T-cell (primary cell): ENCODE results near the gene GNG7. TPM values are rescaled to one million over a fixed set of nuclear protein-coding genes. Genes with fewer than 3 reads are reported as not detected.
"Not testable (repeated sequence)": the region's sequence is repeated elsewhere in the genome, so short reads cannot be mapped to it uniquely, and the experiment has no call there.

Source experiments
- ATAC-seq, 4 experiments: fragments of 200-7000 bp in 3 of 4; fragments of 150-1000 bp in 1 of 4; cut with Tn5 transposase; replicated peaks in 1 of 4; 1 replicate in 3 of 4; 2 replicates in 1 of 4; pipeline ENCODE4 v1.10.0; 2021; ENCODE audit warnings: moderate library complexity in 3 of 4, mild to moderate bottlenecking in 2 of 4, moderate number of reproducible peaks in 1 of 4
- CTCF ChIA-PET, 2 donors: fragments of 300-600 bp; sonication (Branson Sonifier 250); formaldehyde crosslinking; loops; one replicate each; lab custom pipeline; 2022; ENCODE audit warnings: antibody characterized with exemption in 2 of 2; lab: Charles Lee
- POLR2A ChIA-PET, 2 donors: fragments of 300-600 bp; sonication (Branson Sonifier 250); formaldehyde crosslinking; loops; one replicate each; lab custom pipeline; 2022; ENCODE audit warnings: antibody characterized with exemption in 2 of 2; lab: Charles Lee
- DNase-seq, 35 experiments: peaks; one replicate each; pipeline versions ENCODE4 v3.0.0 to v3.0.0-alpha.2; 2013 to 2023
- H3K27ac ChIP-seq: one replicate; pipeline ENCODE4 v1.5.1; 2013; ENCODE audit warnings: low read length
- H3K27me3 ChIP-seq, 2 experiments: replicated peaks in 1 of 2; 1 replicate in 1 of 2; 2 replicates in 1 of 2; pipeline versions ENCODE4 v1.6.1 to v1.7.0; 2013; ENCODE audit warnings: low read length in 1 of 2, mixed read lengths in 1 of 2; ENCODE audit not compliant: control insufficient read depth in 2 of 2, insufficient read depth in 2 of 2; ENCODE audit errors: extremely low read depth in 1 of 2
- H3K36me3 ChIP-seq, 2 donors: 1 replicate in 1 of 2; 2 replicates in 1 of 2; pipeline versions ENCODE4 v1.6.1 to v1.7.0; 2013; ENCODE audit warnings: low read length in 1 of 2; ENCODE audit not compliant: control insufficient read depth in 2 of 2, insufficient read depth in 1 of 2; ENCODE audit errors: extremely low read depth in 1 of 2
- H3K4me1 ChIP-seq, 2 experiments: 1 replicate in 1 of 2; 2 replicates in 1 of 2; pipeline versions ENCODE4 v1.6.1 to v1.7.0; 2013; ENCODE audit warnings: low read length in 2 of 2, mixed read lengths in 1 of 2; ENCODE audit not compliant: insufficient read depth in 2 of 2, control insufficient read depth in 1 of 2; ENCODE audit errors: extremely low read depth in 1 of 2
- H3K4me3 ChIP-seq, 2 donors: 1 replicate in 1 of 2; 2 replicates in 1 of 2; pipeline versions ENCODE4 v1.5.1 to v1.7.0; 2013; ENCODE audit warnings: mild to moderate bottlenecking in 2 of 2, low read length in 1 of 2, moderate library complexity in 1 of 2; ENCODE audit not compliant: control insufficient read depth in 1 of 2; ENCODE audit errors: extremely low read depth in 1 of 2
- H3K9me3 ChIP-seq: 2 replicates; pipeline ENCODE4 v1.7.0; 2013
- H3K27ac Mint-ChIP-seq, 2 donors: one replicate each; pipeline ENCODE4 v1.8.0; 2020 to 2021; ENCODE audit warnings: mild to moderate bottlenecking in 2 of 2, mixed read lengths in 2 of 2
- H3K27me3 Mint-ChIP-seq, 2 donors: one replicate each; pipeline ENCODE4 v1.8.0; 2021 to 2022; ENCODE audit warnings: mixed read lengths in 2 of 2
- H3K36me3 Mint-ChIP-seq: one replicate; pipeline ENCODE4 v1.8.0; 2021; ENCODE audit warnings: mixed read lengths
- H3K4me1 Mint-ChIP-seq, 3 donors: one replicate each; pipeline ENCODE4 v1.8.0; 2020 to 2022; ENCODE audit warnings: mixed read lengths in 3 of 3, mild to moderate bottlenecking in 1 of 3
- H3K4me3 Mint-ChIP-seq, 3 donors: one replicate each; pipeline ENCODE4 v1.8.0; 2020 to 2022; ENCODE audit warnings: mild to moderate bottlenecking in 3 of 3, mixed read lengths in 3 of 3, moderate library complexity in 3 of 3
- H3K9me3 Mint-ChIP-seq, 3 donors: one replicate each; pipeline ENCODE4 v1.8.0; 2020 to 2022; ENCODE audit warnings: mixed read lengths in 3 of 3
- WGBS: methylation state at CpG from one replicate; pipeline ENCODE4 v1.1.5; 2013; ENCODE audit warnings: missing lambda C conversion rate; ENCODE audit not compliant: insufficient coverage; 5-methylcytosine and 5-hydroxymethylcytosine counted together
- total RNA-seq, 35 experiments: library from RNA in 6 of 35; stranded (reverse) in 6 of 35; fragments of 120-200 nt in 1 of 35; gene quantifications; one replicate each; pipeline versions ENCODE4 v1.2.1 to v1.2.4 and lab custom pipeline; 2013 to 2026

Gene GNG7
- total RNA-seq, 5 donors from 2014 or later (not counting 1 experiment from before 2014, with no cell fraction given), result 4.5 to 7.2 (median 5.7) TPM

- ChIA-PET CTCF (interaction anchor here in 1 of 2 donors (0.6 kb wide), 2 partner anchors 12 to 1169 kb away, joined by 3 read pairs; no protein-coding TSS in a partner anchor), POLR2A (interaction anchor here in 1 of 2 donors (0.9 kb wide), 1 partner anchor 65 kb away, joined by 6 read pairs; the partner anchor contains the start of gene GADD45B)
- ATAC-seq (no peak), DNase-seq (no peak)
- Mint-ChIP-seq H3K4me3 (no peak overlapping the region), H3K27ac (no peak overlapping the region), H3K4me1 (peaks cover 20 to 31% (median 21%) of the 10 kb centered on the region in 3 donors), H3K9me3 (no peaks in the 10 kb centered on the region), H3K36me3 (no peaks in the 10 kb centered on the region), H3K27me3 (no peaks in the 10 kb centered on the region)
- H3K27ac ChIP-seq, result no peak overlapping the region
- peaks cover 0 to 9% of the 10 kb centered on the region in 2 experiments for H3K27me3 ChIP-seq
- H3K4me1 ChIP-seq, result peaks cover 7 to 32% of the 10 kb centered on the region in 2 experiments
- no peaks in the 10 kb centered on the region for H3K9me3 ChIP-seq
- H3K36me3 ChIP-seq, result no peaks in the 10 kb centered on the region
- WGBS, result 98% methylated on average over 35 of the region's 35 CpGs
- no peak overlapping the region for H3K4me3 ChIP-seq
Measured at GRCh38 chr19:2540646-2541454, 161.6 kb downstream of the GNG7 start.

GRCh38 chr19:2540251-2540645, 162.2 kb downstream of the GNG7 start:
- ChIA-PET CTCF (no interaction called here), POLR2A (no interaction called here)
- Mint-ChIP-seq H3K4me1 (peaks cover 20 to 31% (median 24%) of the 10 kb centered on the region in 3 donors), H3K36me3 (no peaks in the 10 kb centered on the region), H3K4me3 (no peak overlapping the region), H3K9me3 (no peaks in the 10 kb centered on the region), H3K27me3 (no peaks in the 10 kb centered on the region), H3K27ac (no peak overlapping the region)
- DNase-seq (no peak), ATAC-seq (no peak)
- H3K27me3 ChIP-seq, result peaks cover 0 to 9% of the 10 kb centered on the region in 2 experiments
- peaks cover 7 to 32% of the 10 kb centered on the region in 2 experiments for H3K4me1 ChIP-seq
- H3K36me3 ChIP-seq, result no peaks in the 10 kb centered on the region
- H3K9me3 ChIP-seq, result no peaks in the 10 kb centered on the region
- H3K4me3 ChIP-seq, result no peak overlapping the region
- H3K27ac ChIP-seq, result no peak overlapping the region
- 98% methylated on average over 5 of the region's 12 CpGs for WGBS

- H3K36me3 Mint-ChIP-seq, result no peaks in the 10 kb centered on the region
- H3K27ac ChIP-seq, result no peak overlapping the region
- DNase-seq, result no peak
- no peaks in the 10 kb centered on the region for H3K9me3 Mint-ChIP-seq
- ChIA-PET POLR2A (interaction anchor here in 1 of 2 donors (1.3 kb wide), 1 partner anchor 63 kb away, joined by 7 read pairs; the partner anchor contains the start of gene GADD45B), CTCF (no interaction called here)
- H3K4me3 Mint-ChIP-seq, result no peak overlapping the region
- peaks cover 0 to under 1% of the 10 kb centered on the region in 2 experiments for H3K27me3 ChIP-seq
- 83% methylated on average over 6 of the region's 10 CpGs for WGBS
- H3K4me3 ChIP-seq, result no peak overlapping the region
- ATAC-seq, result no peak
- peaks cover 28 to 37% (median 33%) of the 10 kb centered on the region in 3 donors for H3K4me1 Mint-ChIP-seq
- peaks cover 8 to 22% of the 10 kb centered on the region in 2 experiments for H3K4me1 ChIP-seq
- no peaks in the 10 kb centered on the region for H3K9me3 ChIP-seq
- peak overlapping the region in 1 of 2 donors; percentile 28 for H3K27ac Mint-ChIP-seq
- H3K27me3 Mint-ChIP-seq, result no peaks in the 10 kb centered on the region
- no peaks in the 10 kb centered on the region for H3K36me3 ChIP-seq
Measured at GRCh38 chr19:2538096-2538757, 164.3 kb downstream of the GNG7 start.

- H3K9me3 ChIP-seq, H3K4me3 Mint-ChIP-seq, CTCF ChIA-PET, H3K4me3 ChIP-seq, H3K36me3 Mint-ChIP-seq, H3K36me3 ChIP-seq, DNase-seq, H3K9me3 Mint-ChIP-seq, ATAC-seq, H3K27me3 Mint-ChIP-seq, H3K27me3 ChIP-seq, H3K27ac ChIP-seq: not testable (repeated sequence)
- H3K4me1 ChIP-seq, result peaks cover 9 to 16% of the 10 kb centered on the region in 2 experiments
- Mint-ChIP-seq H3K27ac (peak overlapping the region in 1 of 2 donors; percentile 28), H3K4me1 (peaks cover 31 to 36% (median 34%) of the 10 kb centered on the region in 3 donors)
- POLR2A ChIA-PET, result interaction anchor here in 1 of 2 donors (1.3 kb wide), 1 partner anchor 62 kb away, joined by 7 read pairs; the partner anchor contains the start of gene GADD45B
- WGBS, result 65% methylated on average over 6 of the region's 9 CpGs
Measured at GRCh38 chr19:2537584-2537983, 164.9 kb downstream of the GNG7 start.

GRCh38 chr19:2536461-2536860, 166.0 kb downstream of the GNG7 start:
- ChIA-PET POLR2A (no interaction called here), CTCF (no interaction called here)
- peaks cover 0 to 5% (median 4%) of the 10 kb centered on the region in 3 donors for H3K9me3 Mint-ChIP-seq
- Histone ChIP-seq H3K9me3 (no peaks in the 10 kb centered on the region), H3K27me3 (no peaks in the 10 kb centered on the region), H3K4me3 (no peak overlapping the region), H3K27ac (no peak overlapping the region), H3K4me1 (peaks cover 9 to 11% of the 10 kb centered on the region in 2 experiments), H3K36me3 (no peaks in the 10 kb centered on the region)
- H3K27ac Mint-ChIP-seq, result peak overlapping the region in 1 of 2 donors; percentile 55
- peaks cover 29 to 35% (median 35%) of the 10 kb centered on the region in 3 donors for H3K4me1 Mint-ChIP-seq
- ATAC-seq (no peak), DNase-seq (no peak)
- WGBS, result 89% methylated on average over 9 of the region's 12 CpGs
- H3K4me3 Mint-ChIP-seq, result no peak overlapping the region
- no peaks in the 10 kb centered on the region for H3K27me3 Mint-ChIP-seq
- H3K36me3 Mint-ChIP-seq, result no peaks in the 10 kb centered on the region

- Histone ChIP-seq H3K9me3 (no peaks in the 10 kb centered on the region), H3K27me3 (no peaks in the 10 kb centered on the region), H3K36me3 (no peaks in the 10 kb centered on the region), H3K4me1 (peaks cover 9 to 11% of the 10 kb centered on the region in 2 experiments), H3K4me3 (no peak overlapping the region), H3K27ac (no peak overlapping the region)
- Mint-ChIP-seq H3K4me3 (no peak overlapping the region), H3K27me3 (no peaks in the 10 kb centered on the region), H3K4me1 (peaks cover 27 to 35% (median 29%) of the 10 kb centered on the region in 3 donors), H3K9me3 (peaks cover 0 to 5% (median 4%) of the 10 kb centered on the region in 3 donors), H3K36me3 (no peaks in the 10 kb centered on the region), H3K27ac (peak overlapping the region; percentile 65 to 87)
- no peak for ATAC-seq
- CTCF ChIA-PET, result interaction anchor here in 1 of 2 donors (0.6 kb wide), 1 partner anchor 49 kb away, joined by 7 read pairs; no protein-coding TSS in a partner anchor
- no peak for DNase-seq
- POLR2A ChIA-PET, result no interaction called here
- 92% methylated on average over 1 of the region's 2 CpGs for WGBS
Measured at GRCh38 chr19:2534423-2535013, 168.0 kb downstream of the GNG7 start.
